Ovary (tissue), 9 donors: ENCODE results near the gene MYT1. TPM values are rescaled to one million over a fixed set of nuclear protein-coding genes. Genes with fewer than 3 reads are reported as not detected.
A peak's percentile ranks its signal among the peaks of the same experiment; 100 is the strongest.

Experiments used
- DNase-seq, 5 donors: peaks; one replicate each; pipeline ENCODE4 v3.0.0-alpha.2; 2019 to 2020
- H3K27ac ChIP-seq, 2 donors: fragments of 200-600 bp; one replicate each; pipeline versions ENCODE4 v1.5.1 to v1.8.0; 2019 to 2022
- H3K27me3 ChIP-seq: fragments of 200-600 bp; one replicate; pipeline ENCODE4 v1.8.0; 2022
- H3K36me3 ChIP-seq: fragments of 200-600 bp; sonication (generic); one replicate; pipeline ENCODE4 v1.5.1; 2019
- H3K4me1 ChIP-seq: one replicate; pipeline ENCODE4 v1.8.1; 2013; ENCODE audit warnings: mild to moderate bottlenecking, moderate library complexity; ENCODE audit not compliant: insufficient read depth
- H3K4me3 ChIP-seq: fragments of 200-600 bp; sonication (generic); one replicate; pipeline ENCODE4 v1.5.1; 2017
- H3K9me3 ChIP-seq, 2 donors: fragments of 200-600 bp in 1 of 2; sonication (generic) in 1 of 2; one replicate each; pipeline versions ENCODE4 v1.5.1 to v1.8.1; 2013 to 2019; ENCODE audit warnings: mild to moderate bottlenecking in 1 of 2, moderate library complexity in 1 of 2
- CTCF ChIP-seq, 3 donors: fragments of 450-650 bp in 2 of 3; fragments of 200-600 bp in 1 of 3; IDR thresholded peaks; one replicate each; pipeline versions ENCODE4 v1.5.1 to v1.8.0; 2016 to 2022; ENCODE audit warnings: antibody characterized with exemption in 3 of 3, mild to moderate bottlenecking in 1 of 3
- EP300 ChIP-seq: sonication (generic); formaldehyde crosslinking; IDR thresholded peaks from one replicate; pipeline ENCODE4 v1.6.1; 2017; ENCODE audit warnings: antibody characterized with exemption
- POLR2A ChIP-seq: fragments of 450-650 bp; IDR thresholded peaks from one replicate; pipeline ENCODE4 v1.6.1; 2017; ENCODE audit warnings: antibody characterized with exemption, mild to moderate bottlenecking, moderate library complexity
- WGBS, 3 donors: extraction: QIAGEN DNeasy Blood & Tissue Kit in 1 of 3; methylation state at CpG; one replicate each; pipeline versions ENCODE4 v1.1.5 to v1.1.7; 2013 to 2017; 5-methylcytosine and 5-hydroxymethylcytosine counted together
- intact Hi-C, 4 donors: fragments of 100-400 bp; cut with DNase I; formaldehyde crosslinking; loops; one replicate each; pipeline versions ENCODE4 v1.11.0 to v1.15.1; 2022 to 2023
- polyA plus RNA-seq, 2 donors: library from polyadenylated mRNA; stranded (reverse); fragments of 200-250 nt in 1 of 2; fragments of 350-450 nt in 1 of 2; fragmentation: Illumina TruSeq in 1 of 2; extraction: RNeasy Lipid Tissue Mini Kit (QIAGEN cat#74804) in 1 of 2; gene quantifications; one replicate each; pipeline ENCODE4 v1.2.3, GENCODE V29; 2013 to 2014
- total RNA-seq, 7 donors: library from RNA; depleted of rRNA in 2 of 7; stranded (reverse); fragments of >200 nt in 2 of 7; fragmentation: NEBNext Ultra II Directional in 3 of 7; extraction: Animal tissue kit (Norgen Biotek cat#: 25700) in 3 of 7; gene quantifications; one replicate each; pipeline versions ENCODE4 v1.1.0 to v1.2.4, GENCODE V29; 2016 to 2023
- donor health status: DM: no; HTN: no; CAD: no; lungs with moderate emphysema.
- donor health status: DM: no; HTN: no; CAD: no.
- donor health status: Bipolar disorder and iron deficiency.
- donor health status: DM: yes; HTN: yes; CAD: no.
- donor health status: DM: no; HTN: no; CAD: no.
- donor health status: DM: yes; HTN: yes; CAD: no.

MYT1 gene
- total and polyA plus RNA-seq, 9 donors = 0.05 to 0.25 (median 0.13) TPM; not detected in 1

DNA sequence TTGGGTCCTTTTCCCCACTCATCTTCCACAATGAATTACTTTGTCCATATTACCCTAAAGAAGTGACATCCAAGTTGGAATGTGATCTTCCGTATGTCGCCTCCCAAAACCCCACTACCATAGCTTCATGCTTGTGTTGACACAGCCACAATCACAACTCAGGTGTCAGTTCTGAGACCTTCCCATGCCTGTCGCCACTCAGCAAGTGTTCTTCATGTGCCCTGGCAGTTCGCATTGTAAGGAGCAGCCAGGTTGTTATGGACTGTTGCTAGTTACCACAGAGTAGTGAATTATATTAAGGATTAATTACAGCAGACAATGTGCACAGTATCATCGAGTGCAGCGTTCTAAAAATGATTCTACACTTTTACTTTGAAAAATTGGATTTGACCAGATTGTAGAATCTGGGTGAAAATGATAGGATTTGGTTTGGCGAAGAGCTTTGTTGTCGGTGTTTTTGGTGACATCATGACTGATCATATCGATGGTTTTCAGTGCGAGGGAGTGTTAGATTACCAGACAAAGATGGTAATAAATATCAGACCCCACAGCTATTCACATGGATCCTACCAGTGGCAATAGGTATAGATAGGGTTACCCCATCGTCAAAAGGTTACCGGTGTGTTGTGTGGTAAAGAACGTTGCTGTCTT lies 93.0 kb downstream of the MYT1 start:
- H3K4me3 ChIP-seq = no peak overlapping the region
- H3K27ac ChIP-seq = no peak overlapping the region

GRCh38 chr20:64258071-64258823 lies 94.0 kb downstream of the MYT1 start:
- Histone ChIP-seq H3K9me3 (no peaks in the 10 kb centered on the region), H3K27ac (no peak overlapping the region), H3K36me3 (no peaks in the 10 kb centered on the region), H3K27me3 (no peaks in the 10 kb centered on the region), H3K4me1 (peaks cover 30% of the 10 kb centered on the region), H3K4me3 (peak overlapping the region; percentile 8)
- WGBS, 3 donors = 48 to 54% (median 49%) methylated on average over 9 of the region's 9 CpGs
- TF ChIP-seq POLR2A (no peak), EP300 (no peak), CTCF (IDR thresholded peaks at IDR 0.05) (no peak)
- intact Hi-C loops = no loop called here
- DNase-seq = no peak

More for the DNA sequence above, 93.0 kb downstream of the MYT1 start:
- no peaks in the 10 kb centered on the region for H3K27me3 ChIP-seq
- H3K36me3 ChIP-seq = no peaks in the 10 kb centered on the region
- intact Hi-C loops = no loop called here
- 87 to 88% (median 87%) methylated on average over 13 of the region's 13 CpGs for WGBS, 3 donors
- no peaks in the 10 kb centered on the region for H3K9me3 ChIP-seq
- peaks cover 28% of the 10 kb centered on the region for H3K4me1 ChIP-seq
- TF ChIP-seq POLR2A (no peak), CTCF (IDR thresholded peaks at IDR 0.05) (no peak), EP300 (no peak)
- DNase-seq = peak in 1 of 5 donors; percentile 10

DNA sequence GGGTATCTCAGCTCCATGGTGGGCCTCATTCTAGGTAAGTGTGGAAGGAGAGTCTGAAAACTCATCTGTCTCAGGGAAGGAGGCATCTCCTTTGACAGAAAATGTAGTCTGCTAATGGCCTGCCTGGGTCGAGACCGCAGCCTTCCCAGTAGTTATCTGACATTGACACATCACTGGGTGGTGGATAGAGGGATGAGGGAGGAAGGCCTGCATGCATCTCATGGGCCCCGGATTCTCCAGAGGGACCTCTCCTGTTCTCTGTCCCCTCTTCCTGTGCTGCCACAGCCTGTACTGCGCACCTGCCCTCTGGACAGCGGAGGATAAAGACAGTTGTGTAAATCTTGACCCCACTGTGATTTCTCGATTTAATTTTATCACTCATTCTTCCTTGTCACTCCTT lies 96.0 kb downstream of the MYT1 start:
- H3K27ac ChIP-seq = peak overlapping the region in 1 of 2 donors; percentile 66
- DNase-seq = peak in 1 of 5 donors; percentile 18

DNA sequence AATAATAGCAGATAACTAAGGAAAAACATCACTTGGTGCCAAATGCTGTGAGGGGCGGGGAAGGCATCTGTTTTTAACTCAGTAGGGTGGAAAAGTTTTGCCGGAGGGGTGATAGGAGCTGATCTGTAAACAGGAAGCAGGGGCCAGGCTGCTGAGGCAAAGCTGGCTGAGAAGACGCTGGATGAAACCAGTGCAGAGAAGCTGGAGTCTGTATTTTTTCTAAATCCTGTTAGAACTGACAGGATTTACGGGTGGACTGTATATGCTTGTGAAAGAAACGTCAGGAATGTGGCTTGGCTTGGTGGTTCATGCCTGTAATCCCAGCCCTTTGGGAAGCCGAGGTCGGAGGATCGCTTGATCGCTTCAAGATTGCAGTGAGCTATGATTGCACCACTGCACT lies 96.9 kb downstream of the MYT1 start:
- peak; percentile 68 to 75 (median 74) for DNase-seq

More for the DNA sequence above, 96.0 kb downstream of the MYT1 start:
- Histone ChIP-seq H3K27me3 (no peaks in the 10 kb centered on the region), H3K4me3 (no peak overlapping the region), H3K4me1 (peaks cover 30% of the 10 kb centered on the region), H3K9me3 (no peaks in the 10 kb centered on the region), H3K36me3 (no peaks in the 10 kb centered on the region)
- 52 to 66% (median 57%) methylated on average over 6 of the region's 6 CpGs for WGBS, 3 donors
- intact Hi-C loops = no loop called here
- no peak for TF ChIP-seq POLR2A
- TF ChIP-seq CTCF (IDR thresholded peaks at IDR 0.05) = no peak
- TF ChIP-seq EP300 = no peak

More for the DNA sequence above, 96.9 kb downstream of the MYT1 start:
- 4 to 9% (median 6%) methylated on average over 9 of the region's 9 CpGs for WGBS, 3 donors
- Histone ChIP-seq H3K4me3 (no peak overlapping the region), H3K27me3 (no peaks in the 10 kb centered on the region), H3K9me3 (no peaks in the 10 kb centered on the region), H3K36me3 (no peaks in the 10 kb centered on the region), H3K4me1 (peaks cover 30% of the 10 kb centered on the region), H3K27ac (peak overlapping the region in 1 of 2 donors; percentile 66)
- intact Hi-C loops = no loop called here
- TF ChIP-seq EP300 (no peak), POLR2A (no peak), CTCF (IDR thresholded peaks at IDR 0.05) (no peak)
